Activated naive CD4-positive, alpha-beta T cell treated with anti-CD3 and anti-CD28 coated beads, Interleukin-2, amount 10 ng/mL, durations not matched to agents 5 hours and 36 hours (primary cell): Measurements from ENCODE around the gene LRRC3C. TPM values are rescaled to one million over a fixed set of nuclear protein-coding genes. Genes with fewer than 3 reads are reported as not detected.

Source experiments
- total RNA-seq, 2 experiments: library from RNA; stranded (reverse); gene quantifications; one replicate each; pipeline ENCODE4 v1.2.3, GENCODE V29; 2021

LRRC3C gene
- total RNA-seq = not detected

GRCh38 chr17:39927101-39927928 lies at the start of gene LRRC3C, which contains the start of gene ORMDL3:
TSS of gene LRRC3C (plus strand) at chr17:39927732. CDS start at chr17:39941524, 13,792 bp downstream.
TSS of gene ORMDL3 (minus strand) at chr17:39927601. CDS start at chr17:39924203, 3,398 bp downstream.

DNA sequence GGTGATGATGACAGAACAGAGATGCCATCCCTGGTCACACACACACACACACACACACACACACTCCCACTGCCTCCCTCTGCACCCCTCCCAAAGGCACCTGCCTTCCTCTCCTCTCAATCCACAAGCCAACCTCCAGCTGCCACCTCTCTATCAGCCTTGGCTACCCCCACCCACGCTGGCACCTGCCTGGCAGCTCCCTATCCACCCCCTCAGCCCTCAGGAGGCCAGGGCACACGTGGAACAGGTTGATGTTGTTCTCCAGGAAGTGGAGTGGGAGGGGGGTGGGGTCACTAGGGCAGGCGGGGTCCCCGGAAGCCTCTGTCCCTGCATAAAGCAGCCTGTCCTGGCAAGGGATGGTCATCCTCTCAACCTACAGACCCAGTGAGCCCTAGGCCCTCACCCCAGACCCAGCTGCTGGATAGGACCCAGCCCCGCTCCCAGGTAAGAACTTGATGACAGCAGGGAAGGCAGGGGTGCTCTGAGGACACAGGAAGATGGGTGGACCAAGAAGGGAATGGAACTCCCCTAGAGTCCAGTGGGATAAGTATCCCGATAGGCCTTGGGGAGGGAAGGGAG lies 35.2 kb downstream of the LRRC3C start, which contains the start of gene GSDMA:
GSDMA (plus strand) TSS at position 363 of the 579 bp plus-strand sequence. CDS start 2,684 bp downstream, outside the sequence.

GRCh38 chr17:39980351-39981206 lies 53.0 kb downstream of the LRRC3C start, which contains the start of gene PSMD3:
TSS of gene PSMD3 (plus strand) at chr17:39980807. CDS start at chr17:39980971, 164 bp downstream.

Other genes starting within 250 kb of the LRRC3C start
- gene PGAP3, start 239.7 kb upstream of the LRRC3C start, total RNA-seq = 10 to 100 TPM; 25.5 to 25.8 TPM
- 1 to 10 TPM; 3.5 to 5.3 TPM for gene ERBB2, start 227.7 kb upstream of the LRRC3C start, total RNA-seq
- 10 to 100 TPM; 48.8 to 50.0 TPM for gene MIEN1, start 197.2 kb upstream of the LRRC3C start, total RNA-seq
- under 1 TPM; 0.67 to 0.73 TPM for gene GRB7, start 189.8 kb upstream of the LRRC3C start, total RNA-seq
- gene IKZF3, start 63.4 kb upstream of the LRRC3C start, total RNA-seq = 10 to 100 TPM; 21.1 to 25.4 TPM
- not detected for gene ZPBP2, start 59.5 kb upstream of the LRRC3C start, total RNA-seq
- 10 to 100 TPM; 66.2 to 70.4 TPM for gene GSDMB, start 9.1 kb upstream of the LRRC3C start, total RNA-seq
- 100 to 1,000 TPM; 166 to 168 TPM for gene ORMDL3, start 131 bp upstream of the LRRC3C start, total RNA-seq
- gene GSDMA, start 35.3 kb downstream of the LRRC3C start, total RNA-seq = under 1 TPM; 0.29 to 0.66 TPM
- gene PSMD3, start 53.1 kb downstream of the LRRC3C start, total RNA-seq = 10 to 100 TPM; 73.3 to 76.2 TPM
- not detected for gene CSF3, start 87.7 kb downstream of the LRRC3C start, total RNA-seq
- 10 to 100 TPM; 77.7 to 84.6 TPM for gene MED24, start 126.7 kb downstream of the LRRC3C start, total RNA-seq
- gene THRA, start 135.2 kb downstream of the LRRC3C start, total RNA-seq = 1 to 10 TPM; 9.2 to 10.0 TPM
- gene NR1D1, start 172.9 kb downstream of the LRRC3C start, total RNA-seq = 1 to 10 TPM; 5.1 to 5.9 TPM
- 10 to 100 TPM; 89.9 to 95.7 TPM for gene MSL1, start 194.2 kb downstream of the LRRC3C start, total RNA-seq
- gene CASC3, start 212.8 kb downstream of the LRRC3C start, total RNA-seq = 10 to 100 TPM; 81.1 to 81.3 TPM
- gene RAPGEFL1, start 249.7 kb downstream of the LRRC3C start, total RNA-seq = 1 to 10 TPM; 3.8 to 4.5 TPM